Measurements from ENCODE around the gene WDFY4.
"Not testable (repeated sequence)": the region's sequence is repeated elsewhere in the genome, so short reads cannot be mapped to it uniquely, and the experiment has no call there.

WDFY4 gene, protein sequence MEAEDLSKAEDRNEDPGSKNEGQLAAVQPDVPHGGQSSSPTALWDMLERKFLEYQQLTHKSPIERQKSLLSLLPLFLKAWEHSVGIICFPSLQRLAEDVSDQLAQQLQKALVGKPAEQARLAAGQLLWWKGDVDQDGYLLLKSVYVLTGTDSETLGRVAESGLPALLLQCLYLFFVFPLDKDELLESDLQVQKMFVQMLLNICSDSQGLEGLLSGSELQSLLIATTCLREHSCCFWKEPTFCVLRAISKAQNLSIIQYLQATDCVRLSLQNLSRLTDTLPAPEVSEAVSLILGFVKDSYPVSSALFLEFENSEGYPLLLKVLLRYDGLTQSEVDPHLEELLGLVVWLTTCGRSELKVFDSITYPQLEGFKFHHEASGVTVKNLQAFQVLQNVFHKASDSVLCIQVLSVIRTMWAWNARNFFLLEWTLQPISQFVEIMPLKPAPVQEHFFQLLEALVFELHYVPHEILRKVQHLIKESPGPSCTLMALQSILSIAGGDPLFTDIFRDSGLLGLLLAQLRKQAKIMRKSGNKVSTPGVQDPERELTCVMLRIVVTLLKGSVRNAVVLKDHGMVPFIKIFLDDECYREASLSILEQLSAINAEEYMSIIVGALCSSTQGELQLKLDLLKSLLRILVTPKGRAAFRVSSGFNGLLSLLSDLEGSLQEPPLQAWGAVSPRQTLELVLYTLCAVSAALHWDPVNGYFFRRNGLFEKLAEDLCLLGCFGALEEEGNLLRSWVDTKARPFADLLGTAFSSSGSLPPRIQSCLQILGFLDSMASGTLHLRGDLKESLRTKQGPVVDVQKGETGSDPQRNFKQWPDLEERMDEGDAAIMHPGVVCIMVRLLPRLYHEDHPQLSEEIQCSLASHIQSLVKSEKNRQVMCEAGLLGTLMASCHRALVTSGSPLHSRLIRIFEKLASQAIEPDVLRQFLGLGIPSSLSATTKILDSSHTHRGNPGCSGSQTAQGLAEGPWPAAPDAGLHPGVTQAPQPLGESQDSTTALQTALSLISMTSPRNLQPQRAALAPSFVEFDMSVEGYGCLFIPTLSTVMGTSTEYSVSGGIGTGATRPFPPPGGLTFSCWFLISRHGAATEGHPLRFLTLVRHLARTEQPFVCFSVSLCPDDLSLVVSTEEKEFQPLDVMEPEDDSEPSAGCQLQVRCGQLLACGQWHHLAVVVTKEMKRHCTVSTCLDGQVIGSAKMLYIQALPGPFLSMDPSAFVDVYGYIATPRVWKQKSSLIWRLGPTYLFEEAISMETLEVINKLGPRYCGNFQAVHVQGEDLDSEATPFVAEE (N-terminal part only)

DNA sequence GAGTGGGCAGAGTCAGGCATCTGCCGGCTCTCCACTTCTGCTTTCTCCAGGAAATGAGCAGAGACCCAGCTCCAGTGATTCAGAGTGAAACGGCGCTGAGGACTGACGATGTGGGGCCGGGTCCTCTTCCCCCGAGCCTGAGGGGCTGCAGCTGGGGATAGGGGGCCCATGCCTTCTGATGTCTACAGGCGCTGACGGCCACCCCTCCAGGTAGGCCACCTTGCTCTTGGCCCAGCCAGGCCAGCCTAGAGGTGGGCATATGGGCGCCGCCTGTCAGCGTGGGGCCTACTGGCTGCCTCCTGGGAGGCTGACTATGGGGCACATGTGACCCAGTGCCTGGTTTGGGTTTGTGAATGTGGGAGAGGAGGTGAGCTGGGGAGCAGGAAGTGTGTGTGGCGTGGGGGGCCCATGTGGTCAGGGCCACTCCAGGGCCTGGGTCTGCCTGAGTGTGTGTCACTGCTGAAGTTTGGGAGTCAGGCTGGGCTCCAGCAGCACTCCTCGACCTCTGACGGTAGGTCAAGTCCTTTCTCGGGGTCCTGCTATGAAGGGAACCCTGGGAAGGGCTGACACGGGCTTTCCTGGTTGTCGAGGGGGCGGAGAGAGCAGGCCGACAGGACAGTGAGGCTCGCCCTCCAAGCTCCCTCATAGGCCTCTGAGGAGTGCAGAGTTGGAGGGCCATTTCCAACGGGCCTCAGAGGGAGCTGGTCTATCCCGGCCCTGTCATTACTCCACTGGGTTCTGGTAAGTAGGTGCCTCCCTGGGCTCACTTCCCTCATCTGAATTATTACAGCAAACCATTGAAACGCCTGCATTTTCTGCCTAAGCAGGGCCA lies at the start of gene WDFY4:
Gene WDFY4, plus strand, starts transcription at position 82 of the 832 bp plus-strand sequence. CDS start 24,860 bp downstream, outside the sequence.
- no peak for DNase-seq (ENCODE audit: low spot score)

DNA sequence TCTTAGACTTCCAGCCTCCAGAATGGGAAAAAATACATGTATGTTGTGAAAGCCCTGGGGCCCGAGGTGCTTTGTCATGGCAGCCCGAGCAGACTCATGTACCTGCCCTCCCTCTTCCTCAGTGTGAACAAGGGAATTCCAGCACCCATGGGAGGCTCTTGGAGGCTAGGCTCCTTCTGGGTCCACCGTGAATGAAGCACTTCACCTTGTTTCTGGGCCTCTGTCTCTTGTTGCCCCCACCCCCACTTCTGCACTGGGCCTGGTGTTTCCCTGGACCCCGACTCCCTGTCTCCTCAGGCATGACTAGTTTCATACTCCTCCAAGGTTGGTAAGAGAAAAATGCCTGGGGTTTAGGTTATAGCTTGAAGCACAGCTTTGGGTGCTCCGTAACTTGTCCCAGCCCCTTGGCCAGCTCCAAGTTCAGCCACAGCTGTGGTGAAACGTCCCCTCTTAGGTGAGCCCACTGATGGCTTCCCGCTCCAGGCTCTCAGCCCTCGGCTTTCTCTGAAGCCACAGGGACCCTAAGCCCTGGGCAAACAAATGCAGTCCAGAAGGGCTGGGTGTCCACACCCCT lies 49.6 kb upstream of the WDFY4 start:
- DNase-seq (ENCODE audit: low spot score): no peak

DNA sequence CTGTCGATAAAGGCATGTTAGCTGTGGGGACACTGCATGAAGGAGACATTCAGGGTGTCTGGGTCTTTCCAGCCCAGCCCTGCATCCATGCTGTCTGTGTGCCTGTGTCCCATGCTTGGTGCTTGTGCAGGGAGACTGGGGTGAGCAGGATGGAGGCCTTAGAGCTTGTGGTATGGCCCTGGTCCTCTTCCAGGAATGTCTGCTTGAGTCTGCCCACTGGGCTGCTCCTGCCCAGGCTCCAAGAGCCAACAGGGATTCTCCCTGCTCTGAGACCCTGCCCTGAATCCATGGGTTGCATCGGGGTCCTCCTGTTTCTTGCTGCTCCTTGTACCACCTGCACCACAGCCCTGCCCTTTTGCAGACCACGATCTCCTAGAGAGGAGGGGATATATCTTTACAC lies 48.4 kb upstream of the WDFY4 start:
- no peak for DNase-seq (ENCODE audit: low spot score)

DNA sequence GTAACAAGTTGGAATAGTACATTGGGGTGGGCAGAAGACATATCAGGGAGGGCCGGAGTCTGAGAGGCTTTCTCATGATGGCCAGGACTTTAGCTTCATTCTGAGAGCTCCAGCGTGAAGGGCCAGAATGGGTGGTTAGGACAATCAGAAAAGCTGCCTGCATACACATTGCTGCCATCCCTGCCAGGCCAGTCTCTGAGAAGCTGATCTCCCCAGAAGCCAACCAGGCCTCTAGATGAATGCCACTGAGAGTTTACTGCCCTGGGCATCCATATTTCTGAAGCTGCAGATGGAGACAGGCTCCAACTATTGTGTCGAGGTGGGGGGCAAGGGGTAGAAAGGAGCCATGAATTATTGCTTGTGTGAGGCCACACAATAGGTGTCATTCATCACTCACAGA lies 47.8 kb upstream of the WDFY4 start:
- DNase-seq (ENCODE audit: low spot score): no peak

DNA sequence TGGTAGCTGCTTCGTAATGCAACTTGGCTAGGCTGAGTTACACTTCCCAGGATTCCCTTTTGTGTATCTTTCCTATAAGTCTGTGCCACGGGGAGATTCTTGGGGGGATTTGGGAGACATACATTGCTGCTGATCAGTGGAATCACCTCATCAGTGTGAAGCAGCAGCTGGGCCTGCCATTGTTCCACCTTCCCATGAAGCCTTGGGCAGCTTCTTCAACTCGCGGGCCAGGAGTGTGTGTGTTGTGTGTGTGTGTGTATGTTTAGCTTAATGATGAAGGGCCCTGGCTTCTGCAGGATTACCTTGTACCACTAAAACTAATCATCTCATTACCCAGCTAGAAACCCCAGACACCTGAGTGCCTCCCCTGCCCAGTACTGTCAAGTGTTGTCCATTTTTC lies 46.5 kb upstream of the WDFY4 start:
- DNase-seq (ENCODE audit: low spot score): no peak

DNA sequence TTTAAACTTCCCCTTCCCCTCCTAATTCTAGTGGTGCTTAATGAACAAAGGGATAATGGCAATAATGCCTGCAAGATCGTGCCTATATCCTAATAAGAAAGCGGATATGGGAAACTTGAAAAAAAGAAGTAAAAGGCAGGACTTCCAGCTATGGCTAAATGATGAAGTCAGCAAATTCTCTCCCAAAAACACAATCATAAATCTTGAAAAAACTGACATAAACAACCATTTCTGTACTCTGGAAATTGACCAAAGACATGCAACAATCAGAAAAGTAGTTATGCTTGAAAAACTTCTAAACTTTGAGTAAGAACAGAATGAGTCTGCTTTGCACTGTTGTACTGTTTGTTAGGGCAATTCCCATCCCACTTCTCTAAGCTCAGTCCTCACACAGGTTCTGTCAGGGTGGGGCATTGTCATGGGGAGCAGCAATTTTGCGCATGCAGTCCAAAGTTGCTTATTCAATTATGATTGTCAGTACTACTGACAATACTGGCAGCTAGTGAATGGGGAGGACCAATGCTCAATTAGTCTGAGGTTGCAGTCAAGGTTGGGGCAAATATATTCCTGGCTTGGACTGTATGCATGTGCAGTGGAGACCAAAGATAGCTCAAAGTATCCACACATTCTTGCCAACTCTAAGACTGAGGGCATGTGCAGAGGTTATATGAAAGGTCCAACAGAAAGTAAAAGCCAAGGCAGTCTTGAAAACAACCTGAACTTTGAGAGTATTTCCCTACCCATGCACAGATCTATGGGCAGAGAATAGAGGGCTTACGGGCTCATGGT lies 45.7 kb upstream of the WDFY4 start:
- DNase-seq (ENCODE audit: low spot score): no peak

DNA sequence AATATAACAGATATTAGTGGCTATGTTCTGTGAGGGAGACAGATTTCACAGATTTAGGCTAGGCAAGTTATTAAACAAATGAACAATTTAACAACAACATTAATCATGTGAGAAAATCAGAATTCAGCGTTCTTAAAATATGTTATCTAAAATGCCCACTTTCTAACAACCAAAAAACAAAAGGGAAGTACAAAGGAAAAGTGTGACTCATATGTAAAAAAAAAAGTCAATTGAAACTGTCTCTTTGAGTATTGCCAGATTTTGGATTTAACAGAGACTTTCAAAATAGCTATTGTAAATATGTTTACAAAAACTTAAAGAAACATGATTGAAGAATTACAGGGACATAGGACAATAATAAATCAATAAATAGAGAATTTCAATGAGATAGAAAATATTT lies 45.0 kb upstream of the WDFY4 start:
- DNase-seq (ENCODE audit: low spot score): no peak

DNA sequence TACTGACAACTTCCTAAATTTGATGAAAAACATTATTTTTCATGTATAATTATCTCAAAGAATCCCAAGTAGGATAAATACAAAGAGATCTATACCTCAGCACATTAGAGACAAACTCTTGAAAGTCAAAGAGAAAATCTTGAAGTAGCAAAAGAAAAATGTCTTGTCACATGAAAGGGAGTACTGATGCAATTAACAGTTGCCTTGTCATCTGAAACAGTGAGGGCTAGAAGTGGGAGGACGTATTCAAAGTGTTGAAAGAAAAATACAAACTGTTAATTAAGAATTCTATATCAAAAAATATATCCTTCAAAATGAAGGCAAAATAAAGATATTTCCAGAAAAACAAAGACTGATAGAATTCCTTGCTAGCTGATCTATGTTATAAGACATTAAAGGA lies 44.3 kb upstream of the WDFY4 start:
- DNase-seq (ENCODE audit: low spot score): no peak

DNA sequence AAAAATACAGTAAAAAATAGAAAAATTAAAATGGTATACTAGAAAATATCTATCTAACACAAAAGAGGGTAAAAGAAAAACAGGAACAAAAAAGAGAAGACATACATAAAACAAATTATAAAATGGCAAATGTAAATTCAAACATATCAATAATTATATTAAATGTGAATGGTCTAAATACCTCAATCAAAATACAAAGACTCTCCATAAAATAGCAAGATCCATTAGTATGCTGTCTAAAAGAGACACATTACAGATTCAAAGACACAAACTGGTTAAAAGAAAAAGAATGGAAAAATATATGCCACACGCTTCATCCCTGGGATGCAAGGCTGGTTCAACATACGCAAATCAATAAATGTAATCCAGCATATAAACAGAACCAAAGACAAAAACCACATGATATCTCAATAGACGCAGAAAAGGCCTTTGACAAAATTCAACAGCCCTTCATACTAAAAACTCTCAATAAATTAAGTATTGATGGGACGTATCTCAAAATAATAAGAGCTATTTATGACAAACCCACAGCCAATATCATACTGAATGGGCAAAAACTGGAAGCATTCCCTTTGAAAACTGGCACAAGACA lies 43.5 kb upstream of the WDFY4 start:
- DNase-seq (ENCODE audit: low spot score): not testable (repeated sequence)

DNA sequence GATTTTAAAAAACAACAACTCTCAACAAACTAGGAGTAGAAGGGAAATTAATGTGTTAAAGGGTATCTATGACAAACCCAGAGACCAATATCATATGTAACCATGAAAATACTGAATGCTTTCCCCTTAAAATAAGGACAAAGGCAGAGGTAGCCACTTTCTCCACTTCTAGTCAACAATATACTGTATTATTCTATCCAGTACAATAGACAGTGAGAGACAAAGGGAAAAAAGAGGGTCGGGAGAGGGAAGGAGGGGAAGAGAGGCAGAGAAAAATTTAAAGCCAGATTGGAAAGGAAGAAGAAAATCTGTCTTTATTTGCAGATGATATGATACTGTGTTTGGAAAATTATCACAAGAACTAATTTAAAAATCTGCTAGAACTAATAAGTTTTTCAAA lies 39.1 kb upstream of the WDFY4 start:
- DNase-seq (ENCODE audit: low spot score): no peak

DNA sequence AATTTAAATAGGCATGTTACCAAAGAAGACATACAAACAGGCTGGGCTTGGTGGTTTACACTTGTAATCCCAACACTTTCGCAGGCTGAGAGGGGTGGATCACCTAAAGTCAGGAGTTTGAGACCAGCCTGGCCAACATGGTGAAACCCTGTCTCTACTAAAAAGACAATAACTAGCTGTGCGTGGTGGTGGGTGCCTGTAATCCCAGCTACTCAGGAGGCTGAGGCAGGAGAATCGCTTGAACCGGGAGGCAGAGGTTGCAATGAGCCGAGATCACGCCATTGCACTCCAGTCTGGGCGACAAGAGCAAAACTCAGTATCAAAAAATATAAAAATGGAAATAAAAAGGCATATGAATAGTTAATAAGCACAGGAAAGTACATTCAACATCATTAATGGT lies 37.6 kb upstream of the WDFY4 start:
- not testable (repeated sequence) for DNase-seq (ENCODE audit: low spot score)

DNA sequence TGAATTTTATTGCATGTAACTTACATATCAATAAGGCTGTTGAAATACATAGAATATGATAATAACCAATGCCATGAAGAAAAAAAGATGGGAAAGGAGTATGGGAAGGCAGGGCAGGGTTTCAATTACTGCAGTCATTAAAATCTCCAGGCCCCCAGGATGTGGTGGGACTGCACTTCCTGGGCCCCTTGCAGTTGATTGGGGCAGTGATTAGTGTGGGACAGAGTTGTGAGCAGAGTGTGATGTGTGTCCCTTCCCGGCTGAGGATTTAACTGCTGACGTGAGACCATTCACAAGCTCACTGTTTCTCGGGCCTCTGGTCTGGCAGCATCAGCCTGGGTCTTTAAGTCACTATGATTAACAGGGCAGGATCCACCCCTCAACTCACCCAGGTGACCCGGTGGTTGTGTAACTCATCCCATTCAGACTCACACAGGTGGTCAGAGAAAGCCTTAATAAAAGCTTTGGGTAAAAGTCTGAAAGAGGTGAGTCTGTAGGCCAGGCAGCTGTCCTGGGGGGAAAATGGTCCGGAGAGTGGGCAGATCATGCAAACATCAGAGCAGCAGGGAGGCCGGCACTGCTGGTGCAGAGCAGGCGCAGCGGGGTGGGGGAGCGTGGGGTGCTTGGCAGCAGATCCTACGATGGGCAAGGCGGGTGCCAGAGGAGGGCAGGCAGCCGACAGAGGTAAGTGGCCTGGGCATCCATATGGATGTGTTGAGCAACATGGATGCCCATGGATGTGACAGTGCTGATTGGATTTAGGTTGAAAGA lies 36.3 kb upstream of the WDFY4 start:
- no peak for DNase-seq (ENCODE audit: low spot score)

DNA sequence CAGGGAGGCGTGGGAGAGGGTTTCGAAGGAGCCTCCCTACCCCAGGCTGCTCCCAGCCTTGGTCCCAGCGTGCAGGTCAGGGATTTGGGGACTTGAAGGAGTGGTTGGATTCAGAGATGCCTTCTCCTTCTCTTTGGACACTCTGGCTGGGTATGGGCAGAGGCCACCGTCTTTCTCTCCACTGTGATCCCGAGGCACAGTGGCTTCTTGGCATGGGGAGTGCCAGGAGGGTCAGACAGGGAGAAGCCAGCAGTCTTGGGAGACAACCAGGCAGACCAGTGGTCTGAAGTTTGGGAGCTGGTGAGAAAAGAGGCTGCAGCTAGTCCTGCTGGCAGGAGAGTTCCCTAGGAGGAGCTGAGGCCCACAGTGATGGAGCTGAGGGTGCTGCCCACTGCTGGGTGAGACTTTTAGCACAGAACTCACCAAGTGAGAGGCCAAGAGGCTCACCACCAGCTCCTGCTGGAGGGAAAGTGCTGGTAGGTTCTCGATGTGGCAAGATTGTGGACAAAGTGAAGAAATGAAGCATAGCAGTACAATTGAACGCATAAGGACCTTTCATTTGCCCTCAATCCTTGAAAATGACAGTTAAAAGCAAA lies 35.2 kb upstream of the WDFY4 start:
- DNase-seq (ENCODE audit: low spot score): no peak

DNA sequence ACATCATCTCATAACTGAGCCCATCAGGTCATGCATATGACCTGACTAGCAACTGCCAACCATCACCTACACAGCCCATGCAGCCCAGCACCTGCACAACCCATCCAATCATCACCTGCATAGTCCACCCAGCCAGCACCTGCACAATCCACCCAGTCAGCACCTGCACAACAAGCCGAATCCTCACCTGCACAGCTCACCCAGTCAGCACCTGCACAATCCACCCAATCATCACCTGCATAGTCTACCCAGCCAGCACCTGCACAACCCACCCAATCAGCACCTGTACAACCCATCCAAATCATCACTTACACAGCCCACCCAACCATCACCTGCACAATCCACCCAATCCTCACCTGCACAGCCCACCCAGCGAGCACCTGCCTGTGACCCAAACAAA lies 33.4 kb upstream of the WDFY4 start:
- no peak for DNase-seq (ENCODE audit: low spot score)

DNA sequence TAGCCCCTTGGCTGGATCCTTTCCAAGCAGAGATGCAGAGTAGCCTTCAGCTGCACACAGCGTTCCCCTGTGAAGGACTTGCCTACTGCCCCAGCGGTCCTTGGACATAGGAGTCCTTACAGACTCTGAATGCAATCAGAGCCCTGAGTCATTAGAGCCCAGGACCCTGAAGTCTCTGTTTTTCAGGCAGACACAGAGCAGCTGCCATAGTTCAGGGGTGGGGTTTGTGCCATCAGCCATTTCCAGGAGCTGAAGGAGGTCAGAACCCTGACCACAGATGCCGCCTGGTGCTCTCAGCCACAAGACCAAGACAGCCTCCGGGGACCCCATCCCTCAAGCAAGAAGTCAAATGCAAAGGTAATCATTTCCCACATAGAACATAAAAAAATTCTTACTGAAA lies 32.8 kb upstream of the WDFY4 start:
- no peak for DNase-seq (ENCODE audit: low spot score)

DNA sequence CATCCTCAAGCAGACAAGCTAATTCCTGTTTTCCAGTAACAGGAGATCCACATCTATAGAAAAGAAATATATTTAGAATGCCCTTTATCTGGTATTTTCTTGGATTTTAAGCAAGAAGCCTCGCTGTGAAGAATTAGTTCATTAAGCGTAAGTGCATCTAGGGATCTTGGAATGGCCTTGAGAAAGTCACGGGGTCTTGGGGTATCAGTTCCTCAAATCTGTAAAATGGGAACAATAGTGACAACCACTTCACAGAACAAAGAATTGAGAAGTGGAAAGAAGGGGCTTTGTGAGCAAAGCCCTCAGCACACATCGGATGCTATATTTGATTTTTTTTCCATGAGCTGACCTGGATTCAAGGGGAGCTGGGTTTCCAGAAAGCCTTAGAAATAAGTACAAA lies 32.3 kb upstream of the WDFY4 start:
- DNase-seq (ENCODE audit: low spot score): no peak

DNA sequence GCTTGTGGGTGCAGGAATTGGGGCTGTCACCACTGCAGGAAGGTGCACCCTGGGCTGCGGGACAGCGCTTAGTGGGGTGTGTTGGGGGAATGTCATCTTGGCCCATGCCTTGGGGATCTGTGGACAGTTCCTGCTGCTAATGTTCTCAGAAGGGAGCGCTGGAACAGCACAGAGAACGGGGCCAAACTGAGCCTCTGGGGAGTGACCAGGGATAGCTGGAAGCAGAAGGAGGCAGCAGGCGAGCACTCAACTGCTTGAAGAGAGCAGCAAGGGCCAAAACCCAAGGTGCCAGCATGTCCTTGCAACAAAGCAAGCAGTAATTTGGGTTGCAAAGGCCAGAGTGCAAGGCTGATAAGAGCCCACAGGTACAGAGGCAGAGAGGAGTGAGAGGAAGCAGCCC lies 31.3 kb upstream of the WDFY4 start:
- DNase-seq (ENCODE audit: low spot score): no peak

DNA sequence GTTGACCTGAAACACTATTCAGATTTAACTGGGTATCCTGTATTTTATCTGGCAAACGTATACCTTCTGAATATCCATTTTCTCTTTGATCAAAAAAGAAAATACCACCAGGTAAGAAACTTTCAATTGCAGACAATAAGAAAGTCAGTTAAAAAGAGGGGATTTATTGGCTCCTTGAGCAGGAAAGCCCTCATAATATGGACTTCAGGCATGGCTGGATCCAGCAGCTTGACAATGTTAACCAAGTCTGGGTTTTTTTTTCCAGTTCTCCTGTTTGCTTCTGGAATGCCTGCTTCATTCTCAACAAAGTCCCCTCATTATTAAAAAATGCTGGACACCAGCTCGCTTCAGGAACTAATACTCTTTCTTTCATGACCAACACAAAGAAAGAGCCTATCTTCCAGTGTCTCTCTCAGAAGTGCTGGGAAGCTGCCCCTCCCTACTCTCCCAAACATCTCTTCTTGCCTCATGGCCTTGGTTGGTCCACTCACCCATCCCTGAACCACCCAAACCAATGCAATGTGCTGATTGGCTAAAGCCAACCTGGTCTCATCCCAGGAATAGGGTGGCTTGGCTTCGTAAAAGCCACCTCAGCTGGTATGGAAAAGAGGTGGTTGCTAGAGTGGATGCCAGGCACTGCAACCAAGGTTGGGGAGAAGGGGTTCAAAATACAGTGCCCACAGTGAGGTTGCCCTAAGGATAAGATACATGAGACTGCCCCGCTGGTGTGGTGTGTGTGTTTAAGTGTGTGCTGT lies 30.6 kb upstream of the WDFY4 start:
- no peak for DNase-seq (ENCODE audit: low spot score)

All from hematopoietic multipotent progenitor cell treated with erythropoietin and hydrocortisone succinate and interleukin-3 and kit ligand, for 15 days (in vitro differentiated cells).